HG02571 (cell line): Measurements from ENCODE around the gene MRM2.

Experiments
- ATAC-seq: cut with Tn5 transposase; IDR thresholded peaks from one replicate; pipeline ENCODE4 v1.9.1; 2021; ENCODE audit warnings: mild to moderate bottlenecking, moderate library complexity; ENCODE audit not compliant: unreplicated experiment

Gene MRM2

GRCh38 chr7:2241580-2242540 is at the start of gene MRM2, which contains the start of gene NUDT1:
TSS of gene MRM2 (minus strand) at chr7:2242205. CDS start at chr7:2242169, 36 bp downstream.
TSS of gene NUDT1 (plus strand) at chr7:2242226. CDS start at chr7:2244575, 2,349 bp downstream.
- ATAC-seq, result no peak

- ATAC-seq, result no peak
Observed at GRCh38 chr7:2290877-2291276, 48.9 kb upstream of the MRM2 start.

GRCh38 chr7:2289621-2290020 is 47.6 kb upstream of the MRM2 start:
- ATAC-seq, result no peak

GRCh38 chr7:2289111-2289586 is 47.1 kb upstream of the MRM2 start:
- ATAC-seq, result no peak

- ATAC-seq, result peak; percentile 59
Observed at GRCh38 chr7:2288503-2288902, 46.5 kb upstream of the MRM2 start.

GRCh38 chr7:2287745-2288144 is 45.7 kb upstream of the MRM2 start:
- ATAC-seq, result no peak

GRCh38 chr7:2283074-2283473 is 41.1 kb upstream of the MRM2 start:
- ATAC-seq, result no peak

- no peak for ATAC-seq
Observed at GRCh38 chr7:2282185-2282751, 40.3 kb upstream of the MRM2 start.

- no peak for ATAC-seq
Observed at GRCh38 chr7:2281541-2281940, 39.5 kb upstream of the MRM2 start.

- no peak for ATAC-seq
Observed at GRCh38 chr7:2280424-2280823, 38.4 kb upstream of the MRM2 start.

- no peak for ATAC-seq
Observed at GRCh38 chr7:2279896-2280295, 37.9 kb upstream of the MRM2 start.

GRCh38 chr7:2278026-2278425 is 36.0 kb upstream of the MRM2 start:
- no peak for ATAC-seq

- no peak for ATAC-seq
Observed at GRCh38 chr7:2276107-2276506, 34.1 kb upstream of the MRM2 start.

- no peak for ATAC-seq
Observed at GRCh38 chr7:2275101-2275500, 33.1 kb upstream of the MRM2 start.

- ATAC-seq, result no peak
Observed at GRCh38 chr7:2274666-2275065, 32.7 kb upstream of the MRM2 start.

- no peak for ATAC-seq
Observed at GRCh38 chr7:2273866-2274265, 31.9 kb upstream of the MRM2 start.

GRCh38 chr7:2272031-2272430 is 30.0 kb upstream of the MRM2 start:
- no peak for ATAC-seq

GRCh38 chr7:2271273-2272026 is 29.4 kb upstream of the MRM2 start:
- no peak for ATAC-seq

GRCh38 chr7:2270495-2270894 is 28.5 kb upstream of the MRM2 start:
- ATAC-seq, result no peak

- no peak for ATAC-seq
Observed at GRCh38 chr7:2269991-2270460, 28.0 kb upstream of the MRM2 start.
